Germinal center (tissue), 1 donor: ENCODE measurements around the gene TSR1.

Experiments used
- DNase-seq: peaks from one replicate; pipeline ENCODE4 v3.0.0; 2012; ENCODE audit warnings: mixed read lengths, low spot score

The TSR1 gene

DNA sequence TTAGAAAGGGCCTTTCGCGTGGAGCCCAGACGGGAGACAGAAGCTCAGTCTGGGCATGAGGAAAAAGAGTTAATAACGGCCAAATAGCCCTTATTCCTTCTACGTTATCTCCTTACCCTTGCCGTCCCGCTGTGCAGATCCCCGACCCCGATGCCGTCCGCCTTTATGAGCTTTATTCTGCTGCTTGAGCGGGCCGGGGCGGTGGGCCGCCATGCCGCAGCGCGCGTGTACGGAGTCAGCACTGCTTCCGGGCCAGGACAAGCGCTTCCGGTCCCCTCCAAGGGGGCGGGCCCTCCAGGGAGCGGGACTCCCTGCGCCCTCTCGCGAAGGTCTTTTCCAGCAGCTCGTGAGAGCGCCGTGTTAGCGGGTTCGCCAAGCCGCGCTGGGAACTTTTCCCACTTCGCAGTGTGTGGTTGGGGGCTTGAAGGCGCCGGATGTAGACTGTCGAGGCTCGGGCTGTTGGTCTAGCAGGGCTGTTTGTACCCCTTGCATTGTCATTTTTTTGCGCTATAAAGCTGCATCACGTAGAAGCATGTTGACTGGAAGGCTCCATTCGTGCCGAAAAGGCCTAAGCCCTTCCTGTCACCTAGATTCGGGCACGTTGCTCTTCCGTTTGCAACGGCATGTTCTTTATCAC lies at the start of gene TSR1:
Gene TSR1 (minus strand): TSS at position 243 of the 637 bp plus-strand sequence. CDS start 30 bp downstream, at position 213.
- peak; percentile 96 for DNase-seq

DNA sequence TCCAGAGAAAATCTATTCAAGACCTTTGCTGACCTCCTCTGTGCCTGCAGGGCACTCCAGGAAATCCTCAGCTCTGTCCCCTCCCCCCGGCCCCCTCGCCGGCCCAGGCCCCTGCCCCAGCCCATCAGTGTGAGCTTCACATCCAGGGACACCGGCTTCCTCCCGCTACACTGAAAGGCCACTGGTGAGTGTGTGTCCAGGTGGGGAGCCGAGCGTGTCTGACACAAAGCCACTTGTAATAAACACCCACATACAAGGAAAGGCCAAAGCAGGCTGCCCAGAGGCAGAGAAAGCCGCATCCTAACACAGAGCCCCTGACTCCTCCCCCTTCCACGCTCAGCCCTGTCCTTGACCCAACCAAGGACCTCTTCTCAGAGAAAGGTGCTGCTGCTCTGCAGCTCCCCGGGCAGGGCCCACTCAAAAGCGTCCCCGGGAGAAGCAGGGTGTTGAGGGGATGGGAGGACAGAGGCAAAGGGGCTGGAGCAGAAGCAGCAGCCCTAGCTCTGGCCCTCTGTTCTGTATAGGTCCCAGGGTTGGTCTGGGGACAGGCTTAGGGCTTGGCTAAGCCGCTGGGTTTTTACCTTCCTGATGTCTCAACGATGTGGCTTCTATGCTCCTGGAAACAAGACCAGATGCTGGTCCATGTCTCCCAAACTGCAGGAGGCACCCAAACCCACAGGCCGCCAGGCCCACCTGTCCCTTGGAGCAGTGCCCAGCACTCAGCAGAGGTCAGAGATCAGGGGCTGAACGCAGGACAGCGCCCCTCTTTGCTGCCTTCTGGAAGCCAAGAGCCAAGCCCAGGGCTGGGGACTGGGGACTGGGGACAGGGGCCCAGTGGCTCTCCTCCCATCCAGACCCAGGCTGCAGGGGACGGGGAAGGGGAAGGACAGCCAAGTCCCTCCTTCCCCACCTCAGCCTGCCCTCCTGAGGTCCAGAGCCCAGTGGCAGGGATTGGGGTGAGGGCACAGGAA lies 49.3 kb upstream of the TSR1 start:
- no peak for DNase-seq

DNA sequence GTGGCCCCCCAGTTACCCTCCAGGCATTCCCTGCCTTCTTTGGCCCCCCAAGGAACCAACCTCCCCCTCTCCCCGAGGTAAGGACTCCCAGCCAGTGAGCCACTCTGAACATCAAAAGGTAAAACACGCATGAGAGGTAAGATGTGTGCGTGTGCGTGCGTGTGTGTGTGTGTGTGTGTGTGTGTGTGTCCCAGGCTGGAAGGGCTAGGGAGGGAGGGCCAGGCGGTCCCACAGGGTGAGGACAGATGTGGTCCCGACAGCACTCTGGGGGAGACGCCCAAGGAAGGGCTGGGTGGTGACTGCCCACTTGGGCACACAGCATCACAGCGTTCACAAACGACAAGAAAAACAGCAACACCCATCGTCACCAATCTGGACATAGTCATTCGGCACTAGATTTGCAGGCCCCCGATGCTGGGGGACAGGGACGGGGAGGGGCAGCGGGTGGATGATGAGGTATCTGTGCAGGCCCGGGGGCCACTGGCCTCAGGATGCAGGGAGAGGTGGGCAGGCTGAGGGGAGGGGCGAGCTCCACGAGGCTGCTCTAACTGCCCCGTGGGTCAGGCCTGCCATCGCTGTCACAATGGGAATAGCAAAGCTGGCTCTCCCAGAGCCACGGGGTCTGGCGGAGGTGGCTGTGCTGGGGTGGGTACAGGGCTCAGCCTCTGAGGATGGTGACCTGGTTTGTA lies 48.3 kb upstream of the TSR1 start:
- no peak for DNase-seq

DNA sequence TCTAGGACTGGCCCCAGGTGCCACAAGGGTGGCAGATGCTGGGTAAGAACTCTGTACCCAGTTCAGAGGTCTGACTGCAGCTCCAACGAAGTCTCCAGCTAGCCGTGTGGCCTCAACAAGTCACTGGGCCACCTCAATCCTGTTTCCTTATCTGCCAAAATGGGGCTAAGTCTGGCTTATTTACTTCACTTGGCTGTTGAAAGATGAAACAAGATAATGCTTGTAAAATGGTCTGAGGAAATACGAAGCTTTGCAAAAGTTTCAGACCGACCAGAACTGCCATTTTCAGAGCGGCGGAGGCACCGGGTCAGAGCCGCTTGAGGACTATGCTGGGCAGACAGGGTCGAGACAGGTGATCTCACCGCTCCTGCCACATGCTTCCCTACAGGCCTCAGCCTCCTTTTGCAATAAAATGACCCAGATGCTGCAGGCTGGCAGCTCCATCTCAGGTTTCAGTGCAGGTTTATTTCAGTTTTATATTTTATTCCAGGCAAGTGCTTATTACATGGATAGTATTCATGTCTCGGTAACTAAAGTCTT lies 47.4 kb upstream of the TSR1 start:
- no peak for DNase-seq

DNA sequence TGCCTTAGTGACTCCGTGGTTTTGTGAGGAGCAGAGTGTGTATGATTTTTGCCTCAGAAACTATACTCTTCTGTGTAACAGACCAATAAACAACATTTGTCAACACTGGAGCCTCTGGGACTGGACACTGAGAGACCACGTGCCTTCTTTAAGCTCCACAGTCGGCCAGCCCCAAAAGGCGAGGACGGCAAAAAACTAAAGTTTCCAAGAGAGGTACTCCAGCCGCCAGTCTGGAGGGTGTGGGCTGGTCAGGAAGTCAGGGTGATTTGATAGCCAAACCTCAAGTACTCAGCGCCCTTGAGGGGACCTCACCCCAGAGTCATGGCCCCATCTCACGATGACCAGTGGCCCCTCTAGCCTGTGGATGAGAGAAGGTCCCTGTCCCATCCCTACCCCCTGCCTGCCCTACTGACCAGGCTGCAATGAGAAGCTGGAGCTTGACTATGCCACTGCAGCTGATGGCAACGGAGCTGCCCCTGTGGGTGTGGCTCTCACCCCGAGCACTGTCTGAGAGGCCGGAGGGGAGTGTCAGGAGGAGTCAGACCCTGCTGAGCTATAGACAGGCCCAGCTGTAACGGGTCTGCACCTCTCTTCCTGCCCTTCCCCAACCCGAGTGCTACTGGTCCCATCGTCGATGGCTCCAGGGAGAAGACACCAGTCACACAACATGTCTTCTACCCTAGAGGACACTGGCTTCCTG lies 44.8 kb upstream of the TSR1 start:
- DNase-seq, result no peak

DNA sequence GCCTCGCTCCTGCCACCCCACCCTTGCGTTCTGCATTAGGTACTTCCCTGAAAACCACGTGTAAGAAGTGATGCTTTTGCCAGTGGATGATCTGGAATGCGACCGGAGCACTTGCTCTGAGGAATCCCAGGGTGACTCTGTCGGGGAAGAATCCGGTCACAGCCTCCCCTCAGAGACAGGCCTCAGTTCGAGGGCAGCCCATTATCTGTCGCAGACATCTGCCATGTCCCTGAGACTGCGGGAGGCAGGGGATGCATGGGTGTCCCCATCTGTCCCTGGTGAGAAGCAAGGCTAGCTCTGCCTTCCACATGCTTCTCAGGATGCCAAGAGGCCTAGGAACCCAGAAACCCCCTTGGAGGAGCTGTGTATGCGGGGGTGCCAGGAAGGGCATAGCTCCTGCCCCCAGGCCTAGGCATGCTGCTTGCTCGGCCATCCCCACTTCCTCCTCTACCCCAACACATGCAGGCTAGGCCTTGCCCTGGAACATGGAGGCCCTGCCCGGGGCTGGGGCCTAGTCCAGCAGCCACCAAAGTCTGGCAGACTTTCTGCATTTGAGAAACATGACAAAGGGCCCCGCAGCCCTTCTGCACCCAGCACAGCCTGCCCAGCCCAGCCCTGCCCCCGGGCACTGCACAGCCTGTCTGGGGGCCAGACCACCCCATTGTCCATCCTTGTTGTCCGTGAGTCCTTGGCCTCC lies 44.1 kb upstream of the TSR1 start:
- no peak for DNase-seq

DNA sequence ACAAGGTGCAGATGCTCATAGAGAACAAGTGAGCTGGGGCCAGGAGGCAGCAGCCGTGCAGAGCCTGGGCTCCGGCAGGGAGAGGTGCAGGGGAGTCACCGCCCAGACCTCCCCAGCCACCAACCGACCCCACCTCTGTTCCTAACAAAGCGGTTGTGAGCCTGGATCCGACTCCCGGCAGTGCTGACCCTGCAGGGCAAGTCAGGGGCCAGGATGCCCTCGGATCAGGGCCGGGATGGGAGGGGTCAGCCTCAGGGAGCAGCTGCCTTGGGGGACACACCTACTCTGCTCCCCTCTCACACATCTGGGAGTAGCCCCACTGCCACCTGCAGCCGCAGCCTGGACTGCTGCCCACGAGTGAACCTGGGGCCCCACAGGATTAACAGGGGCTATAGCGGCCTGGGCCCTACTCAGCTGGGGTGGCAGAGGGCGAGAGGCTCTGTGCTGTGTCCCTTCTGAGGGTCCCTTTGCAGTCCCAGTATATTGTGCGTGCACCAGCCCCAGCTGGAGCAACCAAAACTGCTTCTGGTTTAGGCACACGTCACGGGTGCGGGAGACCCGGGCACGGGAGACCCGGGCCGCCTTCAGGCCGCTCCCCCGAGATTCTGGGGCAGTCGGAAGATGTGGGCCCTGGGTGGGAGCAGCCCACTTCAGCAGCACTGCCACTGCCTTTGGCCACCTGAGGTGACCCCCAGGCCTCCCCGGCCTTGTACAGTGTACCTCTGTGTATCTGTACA lies 43.4 kb upstream of the TSR1 start:
- no peak for DNase-seq

DNA sequence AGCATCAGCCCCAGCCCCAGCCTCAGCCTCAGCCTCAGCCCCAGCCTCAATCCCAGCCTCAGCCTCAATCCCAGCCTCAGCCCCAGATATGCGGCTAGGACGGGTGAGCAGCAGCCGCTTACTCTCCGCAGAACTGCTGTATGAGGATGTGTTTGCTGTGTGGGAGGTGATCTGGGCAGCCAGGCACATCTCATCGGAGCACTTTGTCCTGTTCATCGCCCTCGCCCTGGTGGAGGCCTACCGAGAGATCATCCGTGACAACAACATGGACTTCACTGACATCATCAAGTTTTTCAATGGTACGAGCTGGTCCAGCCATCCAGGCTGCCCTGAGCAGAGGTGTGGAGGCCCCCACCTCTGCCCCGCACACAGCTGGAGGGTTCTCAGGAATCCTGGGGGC lies 42.6 kb upstream of the TSR1 start:
- DNase-seq, result no peak

DNA sequence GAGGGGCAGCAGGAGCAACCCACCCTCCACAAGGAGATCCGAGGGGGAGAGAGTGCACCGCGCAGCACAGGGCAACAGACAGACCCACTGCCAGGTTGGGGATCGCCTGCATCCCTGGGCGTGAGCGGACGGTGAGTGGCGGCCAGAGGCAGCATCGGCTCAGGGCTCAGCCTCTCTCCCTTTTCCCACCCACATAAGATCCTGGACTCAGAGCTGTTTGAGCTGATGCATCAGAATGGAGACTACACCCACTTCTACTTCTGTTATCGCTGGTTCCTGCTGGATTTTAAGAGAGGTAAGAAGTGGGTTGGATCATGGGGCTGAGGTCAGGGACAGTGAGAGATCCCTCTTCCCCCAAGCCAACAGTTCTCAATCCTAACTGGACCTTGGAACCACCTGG lies 41.4 kb upstream of the TSR1 start:
- no peak for DNase-seq

DNA sequence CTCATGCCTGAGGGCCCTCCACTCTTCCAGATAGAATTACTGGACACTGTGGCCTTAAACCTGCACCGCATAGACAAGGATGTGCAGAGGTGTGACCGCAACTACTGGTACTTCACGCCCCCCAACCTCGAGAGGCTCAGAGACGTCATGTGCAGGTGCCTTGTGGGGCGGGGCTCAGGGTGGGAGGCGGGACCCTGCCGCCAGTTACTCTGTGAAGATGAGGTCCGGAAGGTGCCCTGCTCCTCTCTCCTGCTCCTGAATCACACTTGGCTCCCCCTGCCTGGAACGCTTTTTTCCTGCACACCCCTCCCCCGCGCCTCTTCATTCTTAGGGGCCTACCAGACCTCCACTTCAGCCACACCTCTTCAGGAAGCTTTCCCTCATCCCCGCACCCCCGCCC lies 39.9 kb upstream of the TSR1 start:
- DNase-seq, result no peak

DNA sequence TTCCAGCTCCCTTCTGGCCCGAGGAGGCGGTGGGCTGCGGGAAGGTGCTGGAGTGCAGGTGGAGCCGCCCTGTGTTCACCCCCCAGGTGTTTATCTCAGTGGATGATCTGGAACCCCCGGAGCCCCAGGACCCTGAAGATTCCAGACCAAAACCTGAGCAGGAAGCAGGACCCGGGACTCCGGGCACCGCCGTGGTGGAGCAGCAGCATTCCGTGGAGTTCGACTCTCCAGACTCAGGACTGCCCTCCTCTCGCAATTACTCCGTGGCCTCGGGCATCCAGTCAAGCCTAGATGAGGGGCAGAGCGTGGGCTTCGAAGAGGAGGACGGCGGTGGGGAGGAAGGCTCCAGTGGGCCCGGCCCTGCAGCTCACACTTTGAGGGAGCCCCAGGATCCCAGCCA lies 39.1 kb upstream of the TSR1 start:
- no peak for DNase-seq

DNA sequence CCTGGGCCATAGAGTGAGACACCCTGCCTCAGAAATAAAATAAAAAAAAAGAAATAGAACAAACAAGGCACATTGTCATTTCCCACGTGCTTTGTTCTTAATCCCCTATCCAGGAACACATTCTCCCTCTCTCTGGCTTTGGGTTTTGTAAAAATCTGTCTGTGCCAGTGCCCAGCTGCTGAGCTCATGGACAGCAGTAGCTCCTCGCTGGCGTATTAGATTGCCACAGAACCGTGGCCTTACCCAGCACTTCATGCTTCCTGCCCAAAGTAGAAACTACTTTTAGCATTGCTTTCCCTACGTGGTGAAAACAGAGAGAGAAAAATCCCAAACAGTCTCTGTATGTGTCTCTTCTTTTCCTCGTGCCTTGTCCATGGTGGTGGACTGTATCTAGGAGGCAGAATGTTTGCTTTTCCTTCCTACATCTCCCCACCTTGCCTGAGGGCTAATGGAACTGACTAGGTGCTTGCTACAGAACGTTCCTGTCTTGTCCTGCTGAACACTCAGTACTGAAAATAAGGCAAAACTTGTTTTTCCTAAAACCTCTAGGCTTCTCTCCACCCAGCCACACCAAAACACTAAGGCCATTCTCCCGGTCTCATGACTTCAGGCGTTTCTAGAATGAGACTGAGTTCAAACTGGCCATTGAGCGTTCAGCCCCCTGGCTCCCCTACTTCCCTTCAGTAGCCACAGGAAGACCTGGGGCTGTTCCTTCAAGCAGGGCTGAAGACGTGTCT lies 38.5 kb upstream of the TSR1 start:
- DNase-seq, result no peak

DNA sequence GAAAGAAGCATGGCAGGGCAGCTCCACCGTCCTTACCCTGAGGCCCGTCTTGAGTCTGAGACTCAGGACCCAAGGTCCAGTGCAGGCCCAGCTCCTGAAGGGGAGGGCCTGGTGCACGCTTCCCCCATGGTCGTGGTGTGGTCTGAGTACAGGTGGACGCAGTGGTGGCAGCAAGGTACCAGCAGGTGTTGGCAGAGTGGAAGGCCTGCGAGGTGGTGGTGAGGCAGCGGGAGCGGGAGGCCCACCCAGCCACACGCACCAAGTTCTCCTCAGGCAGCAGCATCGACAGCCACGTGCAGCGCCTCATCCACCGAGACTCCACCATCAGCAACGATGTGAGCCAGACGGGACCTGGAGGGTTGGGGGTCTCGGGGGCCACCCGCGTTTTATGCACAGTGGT lies 36.9 kb upstream of the TSR1 start:
- DNase-seq, result no peak

DNA sequence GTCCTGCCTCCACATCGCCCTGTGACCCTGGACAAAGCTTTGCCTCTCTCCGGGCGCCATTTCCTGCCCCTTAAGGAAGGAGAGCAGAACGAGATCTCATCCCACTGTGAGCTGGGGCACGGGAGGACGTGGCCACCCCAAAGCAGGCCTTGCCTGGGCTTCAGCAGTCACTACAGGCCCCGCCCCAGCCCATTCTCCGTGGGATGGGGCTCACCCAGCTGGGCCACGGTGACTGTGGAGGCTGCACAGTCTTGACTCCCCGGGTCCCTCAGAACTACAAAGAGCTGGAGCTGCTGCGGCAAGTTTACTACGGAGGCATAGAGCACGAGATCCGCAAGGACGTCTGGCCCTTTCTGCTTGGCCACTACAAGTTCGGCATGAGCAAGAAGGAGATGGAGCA lies 36.4 kb upstream of the TSR1 start:
- DNase-seq, result no peak

DNA sequence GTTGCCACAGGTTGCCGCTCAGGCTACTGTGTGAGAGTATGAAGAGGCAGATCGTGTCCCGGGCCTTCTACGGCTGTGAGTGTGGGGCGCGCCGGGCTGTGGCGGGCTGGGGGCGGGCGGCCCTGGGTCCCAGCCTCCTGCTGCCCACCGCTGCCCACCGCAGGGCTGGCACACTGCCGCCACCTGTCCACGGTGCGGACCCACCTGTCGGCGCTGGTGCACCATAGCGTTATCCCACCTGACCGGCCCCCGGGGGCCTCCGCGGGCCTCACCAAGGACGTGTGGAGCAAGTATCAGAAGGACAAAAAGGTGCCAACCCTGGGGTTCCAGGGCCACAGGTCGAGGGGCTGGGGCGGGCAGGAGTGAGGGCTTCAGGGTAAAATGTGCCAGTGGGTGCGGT lies 35.9 kb upstream of the TSR1 start:
- no peak for DNase-seq

DNA sequence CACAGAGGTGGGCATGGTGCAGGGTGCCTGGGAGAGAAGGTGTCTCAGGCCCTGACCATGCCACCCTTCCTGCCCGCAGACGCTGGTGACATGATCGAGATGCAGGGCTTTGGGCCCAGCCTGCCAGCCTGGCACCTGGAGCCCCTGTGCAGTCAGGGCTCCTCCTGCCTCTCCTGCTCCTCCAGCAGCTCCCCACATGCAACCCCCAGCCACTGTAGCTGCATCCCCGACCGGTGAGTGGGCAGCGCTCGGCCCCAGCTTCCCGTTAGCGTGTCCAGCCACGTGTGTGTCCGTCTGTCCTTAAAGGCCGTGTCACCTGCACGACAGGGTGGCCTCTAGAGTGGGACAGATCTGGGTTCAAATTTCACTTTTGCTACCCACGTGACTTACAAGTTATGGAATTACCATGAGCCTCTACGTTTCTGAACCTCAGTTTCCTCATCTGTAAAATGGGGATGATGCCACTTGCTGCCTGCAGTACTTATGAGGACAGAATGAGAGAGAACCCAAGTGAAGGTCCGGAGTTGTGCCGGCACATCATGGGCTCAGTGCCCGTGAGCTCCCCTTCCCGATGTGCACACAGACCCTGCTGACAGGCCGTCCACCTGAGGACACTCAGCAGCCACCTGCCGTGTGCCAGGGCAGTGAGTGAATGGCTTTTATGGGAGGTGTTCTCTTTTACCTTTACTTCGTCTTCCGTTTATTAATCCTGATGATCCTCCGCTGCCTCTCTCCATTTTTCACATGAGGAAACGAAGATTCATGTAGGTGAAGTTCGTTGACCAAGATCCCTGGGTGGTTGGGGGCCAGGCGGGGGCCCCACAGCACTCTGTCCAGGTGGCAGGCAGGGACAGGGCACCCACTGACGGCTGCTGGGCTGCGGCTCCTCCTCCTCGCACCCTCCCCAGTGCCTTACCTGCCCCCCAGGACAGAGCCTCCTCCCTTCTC lies 35.2 kb upstream of the TSR1 start:
- DNase-seq, result no peak

DNA sequence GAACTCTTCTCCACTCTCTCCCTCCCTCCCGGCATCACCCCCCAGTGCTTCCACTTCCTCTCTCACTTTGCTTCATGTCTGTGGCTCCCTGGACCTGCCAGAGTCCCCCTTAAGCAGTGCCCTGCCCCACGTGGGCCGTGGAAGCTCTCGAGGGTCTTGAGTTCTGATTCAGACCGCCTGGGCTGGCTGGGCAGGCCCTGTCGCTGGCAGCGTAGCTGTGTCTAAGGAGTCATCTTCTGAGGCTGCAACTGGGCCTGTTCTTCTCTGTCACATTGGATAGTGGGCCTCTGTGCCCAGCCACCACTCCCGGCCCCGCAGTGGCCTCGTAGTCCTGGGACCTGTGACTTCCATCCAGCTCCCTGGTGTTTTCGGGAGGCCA lies 33.9 kb upstream of the TSR1 start:
- DNase-seq, result no peak

DNA sequence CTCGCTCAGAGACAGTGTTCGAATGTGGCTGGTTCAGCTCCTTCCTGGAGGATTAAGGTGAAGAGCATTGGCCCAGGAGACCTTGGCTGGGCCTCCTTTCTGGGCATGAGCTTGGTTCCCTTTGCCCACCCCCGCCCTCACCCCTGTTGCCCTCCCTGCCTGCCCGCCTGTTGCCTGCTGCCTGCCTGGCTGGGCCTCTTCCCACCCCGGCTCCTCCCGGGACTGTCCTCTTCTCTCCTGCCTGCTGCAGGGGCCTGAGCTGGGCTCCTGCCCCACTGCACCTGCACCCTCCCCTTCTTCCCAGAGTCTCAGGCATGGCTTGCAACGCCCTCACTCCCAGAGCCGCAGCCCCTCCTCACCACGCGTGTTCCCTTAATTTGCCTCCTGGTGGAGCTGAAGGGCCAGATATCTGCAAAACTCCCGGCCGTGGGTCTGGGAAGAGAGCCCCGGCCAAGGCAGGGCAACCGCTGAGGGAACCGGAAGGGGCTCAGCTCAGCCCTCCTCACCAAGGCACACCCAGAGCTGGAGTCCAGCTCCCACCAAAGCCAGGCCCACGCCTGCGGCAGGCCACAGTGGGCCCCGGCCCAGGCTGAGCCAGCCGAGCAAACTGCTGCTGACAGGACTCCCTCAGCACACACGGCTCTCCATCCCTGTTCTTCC lies 33.4 kb upstream of the TSR1 start:
- no peak for DNase-seq
